Measurements from ENCODE around the gene FAF1. TPM values are rescaled to one million over a fixed set of nuclear protein-coding genes. Genes with fewer than 3 reads are reported as not detected.

Gene FAF1
- total and polyA plus RNA-seq, 9 of the 15 experiments (the other 6 are each of a cell fraction or from before 2014, with no cell fraction given) = 48.7 to 225 (median 118) TPM

GRCh38 chr1:50416553-50417453 lies 543.3 kb downstream of the FAF1 start:
- H2AFZ ChIP-seq (ENCODE audit: low read depth, low read length) = no peak overlapping the region
- in situ Hi-C loops (cut with MboI) = no loop called here
- intact Hi-C loops (cut with micrococcal nuclease) = no loop called here
- BruUV-seq (replicated peaks) = no TSS peak
- no peaks in the 10 kb centered on the region for H3K36me3 ChIP-seq (ENCODE audit: control insufficient read depth, insufficient read depth, low read length)
- peaks cover 0 to 33% of the 10 kb centered on the region in 2 experiments; a peak in 1 of 5 replicates for H3K4me1 ChIP-seq (replicated peaks in 1 of 2; ENCODE audit: control insufficient read depth in 2 of 2, insufficient read depth in 2 of 2, low read length in 2 of 2)
- FAIRE-seq (no peak), ATAC-seq (no peak), DNase-seq (ENCODE audit: extremely low read depth in 1 of 4, low spot score in 3 of 4) (peak in 3 of 4 experiments; percentile 12 to 18 (median 17))
- no peaks in the 10 kb centered on the region for H3K79me2 ChIP-seq (ENCODE audit: control insufficient read depth, insufficient read depth, low read length)
- ChIA-PET POLR2A (interaction anchor here (0.5 to 1.0 kb wide), 2 partner anchors 8 to 872 kb away, joined by 3 to 4 read pairs; no protein-coding TSS in a partner anchor), CTCF (ENCODE audit: low intra/inter-chr PET ratio) (no interaction called here)
- 0 out of 2 replicates have a peak, but pooled peaks cover 3% of the 10 kb centered on the region for H4K20me1 ChIP-seq (replicated peaks; ENCODE audit: control insufficient read depth, insufficient read depth, low read length)
- no peak overlapping the region for H3K4me3 ChIP-seq
- H3K9me1 ChIP-seq (ENCODE audit: control insufficient read depth, insufficient read depth, low read length) = no peaks in the 10 kb centered on the region
- H3K9me3 ChIP-seq (replicated peaks; ENCODE audit: control insufficient read depth, insufficient read depth, low read depth, low read length) = no peaks in the 10 kb centered on the region
- H3K9ac ChIP-seq (ENCODE audit: insufficient read depth in 1 of 2, low read depth in 2 of 2, low read length in 2 of 2) = no peak overlapping the region
- WGBS (ENCODE audit: insufficient coverage, low coverage, missing lambda C conversion rate) = 27% methylated on average over 43 of the region's 46 CpGs
- H3K27ac ChIP-seq (ENCODE audit: extremely low read depth, low read depth, low read length) = no peak overlapping the region
- peaks cover 63 to 80% of the 10 kb centered on the region in 2 experiments for H3K27me3 ChIP-seq (ENCODE audit: control insufficient read depth in 2 of 2, insufficient read depth in 2 of 2, low read length in 2 of 2)
- no peak overlapping the region for H3K4me2 ChIP-seq (ENCODE audit: insufficient read depth, low read length)
- TF ChIP-seq ZNF609 (CRISPR knock-in tag; IDR thresholded peaks at IDR 0.05; ENCODE audit: borderline replicate concordance) (no peak), SMAD3 (CRISPR knock-in tag; conservative IDR thresholded peaks at IDR 0.05) (no peak), ARID1B (IDR thresholded peaks at IDR 0.05) (no peak), FOXA3 (CRISPR knock-in tag; conservative IDR thresholded peaks at IDR 0.05 in 1 of 2, IDR thresholded peaks at IDR 0.05 in 1 of 2) (no peak), MCM3 (IDR thresholded peaks at IDR 0.05) (no peak), SRSF3 (IDR thresholded peaks at IDR 0.05; ENCODE audit: insufficient read depth, low read length) (no peak), SNRNP70 (optimal IDR thresholded peaks at IDR 0.05; ENCODE audit: low read depth, low read length) (no peak), JUNB (CRISPR knock-in tag; conservative IDR thresholded peaks at IDR 0.05) (no peak), ZNF644 (tag; IDR thresholded peaks at IDR 0.05; ENCODE audit: low read depth) (no peak), ZNF589 (CRISPR knock-in tag; IDR thresholded peaks at IDR 0.05; ENCODE audit: low read depth) (no peak), GATAD2A (IDR thresholded peaks at IDR 0.05) (no peak), CSDE1 (IDR thresholded peaks at IDR 0.05) (no peak), PRMT5 (CRISPR knock-in tag; IDR thresholded peaks at IDR 0.05) (no peak), ZNF239 (CRISPR knock-in tag; IDR thresholded peaks at IDR 0.05) (no peak), ZFP30 (CRISPR knock-in tag; IDR thresholded peaks at IDR 0.05; ENCODE audit: borderline replicate concordance) (no peak), PTTG1 (tag; IDR thresholded peaks at IDR 0.05; ENCODE audit: low read depth) (no peak), ZNF165 (CRISPR knock-in tag; IDR thresholded peaks at IDR 0.05; ENCODE audit: borderline replicate concordance) (no peak), POLR2H (tag; IDR thresholded peaks at IDR 0.05; ENCODE audit: low read depth) (no peak), ZNF586 (CRISPR knock-in tag; conservative IDR thresholded peaks at IDR 0.05) (no peak)

Data from K562 (cell line).